K562 (cell line): ENCODE results near the gene PPP6R1. TPM values are rescaled to one million over a fixed set of nuclear protein-coding genes. Genes with fewer than 3 reads are reported as not detected.

Source experiments
- CBX8 ChIP-seq: fragments of 200-600 bp; sonication (generic); IDR thresholded peaks from 2 replicates; pipeline ENCODE4 v1.6.1; 2012; ENCODE audit warnings: borderline replicate concordance, mixed run types, low read depth, mild to moderate bottlenecking, moderate library complexity, mixed read lengths, low read length, control low read depth, inconsistent platforms; ENCODE audit not compliant: poor library complexity, severe bottlenecking; ENCODE audit errors: extremely low read depth
- CREB3 ChIP-seq: fragments of 450-650 bp; conservative IDR thresholded peaks from 2 replicates; pipeline ENCODE4 v1.6.1; 2016; ENCODE audit warnings: missing genetic modification characterization, low read depth, mild to moderate bottlenecking, missing compliant biosample characterization, moderate library complexity
- E2F3 ChIP-seq: fragments of 250-450 bp; sonication (Bioruptor Pico); IDR thresholded peaks from 2 replicates; pipeline ENCODE4 v1.4.0; 2020; ENCODE audit warnings: mild to moderate bottlenecking
- ELF4 ChIP-seq: fragments of 450-650 bp; formaldehyde crosslinking; IDR thresholded peaks from 2 replicates; pipeline ENCODE4 v1.4.0; 2022; ENCODE audit warnings: missing genetic modification characterization
- EWSR1 ChIP-seq: fragments of 450-650 bp; IDR thresholded peaks from 2 replicates; pipeline ENCODE4 v1.6.1; 2018; ENCODE audit warnings: borderline replicate concordance, mild to moderate bottlenecking, low read depth, moderate library complexity; ENCODE audit not compliant: partially characterized antibody
- FOXO4 ChIP-seq: fragments of 450-650 bp; formaldehyde crosslinking; IDR thresholded peaks from 2 replicates; pipeline ENCODE4 v1.4.0; 2020; ENCODE audit warnings: mild to moderate bottlenecking, moderate library complexity
- KLF13 ChIP-seq: fragments of 450-650 bp; IDR thresholded peaks from 2 replicates; pipeline ENCODE4 v1.6.1; 2016; ENCODE audit warnings: missing genetic modification characterization, low read depth, mild to moderate bottlenecking, missing compliant biosample characterization, moderate library complexity, borderline replicate concordance
- MCM7 ChIP-seq, 2 experiments: fragments of 450-650 bp; IDR thresholded peaks; 2 replicates each; pipeline ENCODE4 v1.6.1; 2016 to 2018
- MXI1 ChIP-seq: IDR thresholded peaks from 2 replicates; pipeline ENCODE4 v1.6.1; 2011; ENCODE audit warnings: low read depth, mild to moderate bottlenecking, improper control_type of control experiment, low read length
- NONO ChIP-seq, 2 experiments: fragments of 200-400 bp in 1 of 2; fragments of 450-650 bp in 1 of 2; formaldehyde crosslinking in 1 of 2; IDR thresholded peaks; 2 replicates each; pipeline ENCODE4 v1.6.1; 2017; ENCODE audit warnings: low read depth in 2 of 2, mild to moderate bottlenecking in 2 of 2, moderate library complexity in 2 of 2, low read length in 1 of 2
- OTX1 ChIP-seq: fragments of 450-650 bp; formaldehyde crosslinking; IDR thresholded peaks from 2 replicates; pipeline ENCODE4 v1.4.0; 2022; ENCODE audit warnings: mild to moderate bottlenecking
- SETDB1 ChIP-seq: IDR thresholded peaks from one replicate; pipeline ENCODE4 v1.6.1; 2012; ENCODE audit warnings: low read length, control low read depth, inconsistent platforms
- SP1 ChIP-seq: sonication (generic); formaldehyde crosslinking; IDR thresholded peaks from 2 replicates; pipeline ENCODE4 v1.8.1; 2022; ENCODE audit warnings: mild to moderate bottlenecking, missing genetic modification reagents
- U2AF1 ChIP-seq: fragments of 200-400 bp; formaldehyde crosslinking; optimal IDR thresholded peaks from 2 replicates; pipeline ENCODE3; 2017; ENCODE audit warnings: mild to moderate bottlenecking, low read depth, low read length, moderate library complexity
- UBTF ChIP-seq, 2 experiments: IDR thresholded peaks; 2 replicates each; pipeline ENCODE4 v1.6.1; 2012; ENCODE audit warnings: improper control_type of control experiment in 2 of 2, low read depth in 2 of 2, low read length in 2 of 2, borderline replicate concordance in 1 of 2
- USF2 ChIP-seq: sonication (generic); formaldehyde crosslinking; IDR thresholded peaks from 2 replicates; pipeline ENCODE4 v1.5.0; 2020; ENCODE audit warnings: missing genetic modification reagents
- XRCC3 ChIP-seq: fragments of 450-650 bp; IDR thresholded peaks from 2 replicates; pipeline ENCODE4 v1.6.1; 2017; ENCODE audit warnings: mild to moderate bottlenecking, moderate library complexity
- polyA plus RNA-seq, 8 experiments: library from polyadenylated mRNA; depleted of rRNA in 4 of 8; stranded (reverse) in 5 of 8; unstranded in 3 of 8; fragments of >200 nt; fragmentation: Nextera tagmentation in 2 of 8; fragmentation: Illumina TruSeq in 1 of 8; extraction: Ambion mirVana in 2 of 8; extraction: Trizol in 1 of 8; gene quantifications; 2 replicates each; pipeline versions ENCODE4 v1.2.1 to v1.2.3, GENCODE V29; 2011 to 2014; ENCODE audit warnings: inconsistent platforms in 1 of 8, missing spikeins in 1 of 8
- total RNA-seq, 7 experiments: library from RNA; depleted of rRNA in 6 of 7; stranded (reverse); fragments of >200 nt in 6 of 7; fragmentation: Illumina TruSeq in 2 of 7; extraction: Trizol in 2 of 7; gene quantifications; 2 replicates each; pipeline versions ENCODE4 v1.2.1 to v1.2.3, GENCODE V29; 2011 to 2021; ENCODE audit warnings: low replicate concordance in 1 of 7

Gene PPP6R1
- total and polyA plus RNA-seq, 9 of the 15 experiments (the other 6 are each of a cell fraction or from before 2014, with no cell fraction given), result 0.48 to 135 (median 37.2) TPM

- TF ChIP-seq CREB3 (tag), result no peak
- 0 out of 4 replicates have a peak, but pooled peaks of 1 of the 2 experiments have one; percentile 9 for TF ChIP-seq MCM7 (IDR thresholded peaks at IDR 0.05)
- TF ChIP-seq SETDB1, result peak; percentile 69
- TF ChIP-seq EWSR1, result no peak
- TF ChIP-seq XRCC3, result no peak
- no peak; the same call in 1 of the 2 replicates for TF ChIP-seq USF2 (CRISPR knock-in tag)
- TF ChIP-seq ELF4, result peak; percentile 97
- peak; percentile 87 for TF ChIP-seq MXI1
- peak; percentile 76; the same call in 1 of the 2 replicates for TF ChIP-seq KLF13 (tag)
- no peak for TF ChIP-seq FOXO4 (CRISPR knock-in tag)
- no peak for TF ChIP-seq CBX8
- peak; percentile 99 for TF ChIP-seq SP1
- peak in 1 of 2 experiments; percentile 89; a peak in 2 of 4 replicates for TF ChIP-seq NONO (IDR thresholded peaks at IDR 0.05; ENCODE audit: low read depth in 2 of 2, low read length in 1 of 2)
- peak; percentile 72 to 93 for TF ChIP-seq UBTF (IDR thresholded peaks at IDR 0.05; ENCODE audit: borderline replicate concordance in 1 of 2, low read depth in 2 of 2, low read length in 2 of 2)
- TF ChIP-seq U2AF1, result no peak
- TF ChIP-seq E2F3 (CRISPR knock-in tag), result 0 out of 2 replicates have a peak, but pooled peaks have one; percentile 10
- TF ChIP-seq OTX1 (CRISPR knock-in tag), result peak; percentile 66; the same call in 1 of the 2 replicates
These were observed 42.2 kb downstream of the PPP6R1 start (continued) for GRCh38 chr19:55216461-55217198.
